ENCODE results near the gene SVOP. TPM values are rescaled to one million over a fixed set of nuclear protein-coding genes. Genes with fewer than 3 reads are reported as not detected.

Gene SVOP
- polyA plus RNA-seq, 1 experiment: not detected

- DNase-seq (ENCODE audit: low read depth): no peak
- Histone ChIP-seq H3K36me3 (ENCODE audit: control insufficient read depth, insufficient read depth, low read length) (no peaks in the 10 kb centered on the region), H3K4me3 (ENCODE audit: low read depth, low read length) (no peak overlapping the region), H3K27me3 (ENCODE audit: control insufficient read depth, insufficient read depth, low read length) (no peaks in the 10 kb centered on the region)
- ChIA-PET POLR2A (no interaction called here), CTCF (no interaction called here)
- TF ChIP-seq, protein P1, sequence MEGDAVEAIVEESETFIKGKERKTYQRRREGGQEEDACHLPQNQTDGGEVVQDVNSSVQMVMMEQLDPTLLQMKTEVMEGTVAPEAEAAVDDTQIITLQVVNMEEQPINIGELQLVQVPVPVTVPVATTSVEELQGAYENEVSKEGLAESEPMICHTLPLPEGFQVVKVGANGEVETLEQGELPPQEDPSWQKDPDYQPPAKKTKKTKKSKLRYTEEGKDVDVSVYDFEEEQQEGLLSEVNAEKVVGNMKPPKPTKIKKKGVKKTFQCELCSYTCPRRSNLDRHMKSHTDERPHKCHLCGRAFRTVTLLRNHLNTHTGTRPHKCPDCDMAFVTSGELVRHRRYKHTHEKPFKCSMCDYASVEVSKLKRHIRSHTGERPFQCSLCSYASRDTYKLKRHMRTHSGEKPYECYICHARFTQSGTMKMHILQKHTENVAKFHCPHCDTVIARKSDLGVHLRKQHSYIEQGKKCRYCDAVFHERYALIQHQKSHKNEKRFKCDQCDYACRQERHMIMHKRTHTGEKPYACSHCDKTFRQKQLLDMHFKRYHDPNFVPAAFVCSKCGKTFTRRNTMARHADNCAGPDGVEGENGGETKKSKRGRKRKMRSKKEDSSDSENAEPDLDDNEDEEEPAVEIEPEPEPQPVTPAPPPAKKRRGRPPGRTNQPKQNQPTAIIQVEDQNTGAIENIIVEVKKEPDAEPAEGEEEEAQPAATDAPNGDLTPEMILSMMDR (IDR thresholded peaks at IDR 0.05; ENCODE audit: insufficient read depth, low read depth, low read length): no peak
Observed at GRCh38 chr12:109027767-109028166, 6.9 kb upstream of the SVOP start.

DNA sequence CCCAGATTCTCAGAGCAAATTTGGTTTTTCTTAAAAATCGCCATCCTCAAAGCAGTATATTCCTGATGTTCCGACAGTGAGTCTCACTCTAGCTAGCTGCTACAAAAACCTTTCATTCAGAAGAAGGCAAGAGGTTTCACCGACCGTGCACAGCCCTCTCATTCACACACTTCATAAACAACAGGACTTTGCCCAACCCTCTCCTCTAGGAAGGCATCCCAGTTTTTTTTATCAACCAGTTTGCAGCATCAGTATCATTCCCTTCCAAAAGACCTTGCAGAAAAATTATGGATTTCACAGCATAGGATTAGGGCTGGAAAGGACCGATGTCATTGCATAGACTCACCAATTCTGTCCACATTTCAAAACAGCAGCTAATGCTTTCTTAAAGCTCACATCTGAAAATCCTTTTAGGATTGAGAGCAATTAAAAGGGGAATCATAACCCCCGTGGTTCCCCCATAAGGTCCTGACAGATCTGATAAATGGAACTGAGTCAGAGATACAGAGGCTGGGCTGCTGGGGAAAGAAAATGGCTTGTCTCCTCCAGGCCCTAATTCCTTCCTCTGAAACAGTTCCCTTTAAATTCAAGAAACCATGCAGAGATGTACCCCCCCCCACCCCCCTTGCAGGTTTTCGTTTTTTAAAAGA is 597 bp downstream of the SVOP start:
- POLR2A ChIA-PET: no interaction called here
- TF ChIP-seq, protein P1 (IDR thresholded peaks at IDR 0.05; ENCODE audit: insufficient read depth, low read depth, low read length): no peak
- Histone ChIP-seq H3K36me3 (ENCODE audit: control insufficient read depth, insufficient read depth, low read length) (no peaks in the 10 kb centered on the region), H3K27me3 (ENCODE audit: control insufficient read depth, insufficient read depth, low read length) (no peaks in the 10 kb centered on the region), H3K4me3 (ENCODE audit: low read depth, low read length) (no peak overlapping the region)
- no peak for DNase-seq (ENCODE audit: low read depth)
- CTCF ChIA-PET: no interaction called here

DNA sequence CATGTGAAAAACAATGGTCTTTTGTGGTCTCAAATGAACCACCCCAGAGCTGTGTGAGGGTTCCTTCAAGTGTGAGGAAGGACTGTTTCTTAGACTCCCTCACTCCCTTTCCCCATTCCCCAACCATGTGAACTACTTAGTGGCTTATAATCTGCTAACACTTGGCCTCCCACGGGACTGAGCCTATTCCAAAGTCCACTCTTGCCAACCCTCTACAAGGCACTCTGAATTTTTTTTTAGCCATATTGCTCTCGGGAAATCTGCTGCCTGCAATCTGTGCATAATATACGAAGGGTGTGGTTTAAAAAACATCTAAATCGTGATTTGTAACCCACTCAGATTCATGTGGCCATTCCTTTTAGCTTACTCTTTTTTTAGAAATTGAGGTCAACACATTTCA is 2.6 kb downstream of the SVOP start:
- Histone ChIP-seq H3K4me3 (ENCODE audit: low read depth, low read length) (no peak overlapping the region), H3K36me3 (ENCODE audit: control insufficient read depth, insufficient read depth, low read length) (no peaks in the 10 kb centered on the region), H3K27me3 (ENCODE audit: control insufficient read depth, insufficient read depth, low read length) (no peaks in the 10 kb centered on the region)
- no peak for DNase-seq (ENCODE audit: low read depth)
- CTCF ChIA-PET: no interaction called here
- TF ChIP-seq, protein P1 (IDR thresholded peaks at IDR 0.05; ENCODE audit: insufficient read depth, low read depth, low read length): no peak
- POLR2A ChIA-PET: no interaction called here

DNA sequence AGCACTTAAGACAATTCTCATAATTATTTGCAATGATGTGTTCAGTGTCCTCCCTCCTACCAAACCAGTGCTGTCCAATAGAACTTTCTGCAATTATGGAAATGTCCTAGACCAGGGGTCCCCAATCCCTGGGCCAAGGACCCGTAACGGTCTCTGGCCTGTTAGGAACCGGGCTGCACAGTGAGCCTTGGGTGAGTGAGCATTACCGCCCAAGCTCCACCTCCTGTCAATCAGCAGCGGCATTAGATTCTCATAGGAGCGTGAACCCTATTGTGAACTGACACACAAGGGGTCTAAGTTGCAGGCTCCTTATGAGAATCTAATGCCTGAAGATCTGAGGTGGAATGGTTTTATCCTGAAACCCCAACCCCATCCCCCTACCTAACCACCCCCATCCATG is 3.9 kb downstream of the SVOP start:
- CTCF ChIA-PET: no interaction called here
- H3K4me3 ChIP-seq (ENCODE audit: low read depth, low read length): no peak overlapping the region
- H3K36me3 ChIP-seq (ENCODE audit: control insufficient read depth, insufficient read depth, low read length): no peaks in the 10 kb centered on the region
- no peak for DNase-seq (ENCODE audit: low read depth)
- POLR2A ChIA-PET: no interaction called here
- TF ChIP-seq, protein P1 (IDR thresholded peaks at IDR 0.05; ENCODE audit: insufficient read depth, low read depth, low read length): no peak
- H3K27me3 ChIP-seq (ENCODE audit: control insufficient read depth, insufficient read depth, low read length): no peaks in the 10 kb centered on the region

DNA sequence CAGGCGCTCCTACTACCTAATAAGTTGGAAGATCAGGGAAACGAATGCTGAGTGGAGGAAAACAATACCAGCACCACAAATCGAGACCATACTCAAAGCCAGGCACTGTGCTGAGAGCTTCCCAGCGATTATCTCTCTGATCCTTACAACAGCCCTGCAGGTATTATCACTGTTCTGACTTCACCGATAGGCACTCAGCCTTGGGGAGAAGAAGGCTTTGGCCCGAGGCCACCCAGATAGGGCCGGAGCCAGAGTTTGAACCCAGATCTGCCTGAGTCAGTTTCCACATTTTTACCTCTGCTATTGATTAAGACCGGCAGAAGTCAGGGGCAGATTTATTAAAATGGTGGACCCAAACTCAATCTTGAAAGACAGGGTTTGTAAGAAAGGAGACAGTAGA is 4.9 kb downstream of the SVOP start:
- POLR2A ChIA-PET: no interaction called here

More for the DNA sequence above, 4.9 kb downstream of the SVOP start:
- TF ChIP-seq, protein P1 (IDR thresholded peaks at IDR 0.05; ENCODE audit: insufficient read depth, low read depth, low read length): no peak
- no peak overlapping the region for H3K4me3 ChIP-seq (ENCODE audit: low read depth, low read length)
- H3K27me3 ChIP-seq (ENCODE audit: control insufficient read depth, insufficient read depth, low read length): no peaks in the 10 kb centered on the region
- CTCF ChIA-PET: no interaction called here
- no peaks in the 10 kb centered on the region for H3K36me3 ChIP-seq (ENCODE audit: control insufficient read depth, insufficient read depth, low read length)
- no peak for DNase-seq (ENCODE audit: low read depth)

All from BJ (cell line).